GM12873 (cell line): Measurements from ENCODE around the gene MYO7A.
A peak's percentile ranks its signal among the peaks of the same experiment; 100 is the strongest.

ENCODE experiments used
- CTCF ChIP-seq: IDR thresholded peaks from 2 replicates; pipeline ENCODE4 v1.5.1; 2012; ENCODE audit warnings: low read depth, mild to moderate bottlenecking, moderate library complexity, low read length, control low read depth; ENCODE audit not compliant: insufficient read depth; ENCODE audit errors: missing control alignments

The MYO7A gene

GRCh38 chr11:77125695-77126094, 2.4 kb upstream of the MYO7A start:
- TF ChIP-seq CTCF = no peak

GRCh38 chr11:77126156-77126775, 1.8 kb upstream of the MYO7A start:
- TF ChIP-seq CTCF = no peak

- TF ChIP-seq CTCF = no peak
These were observed 1.2 kb upstream of the MYO7A start for GRCh38 chr11:77126861-77127234.

GRCh38 chr11:77127235-77127911, 673 bp upstream of the MYO7A start:
- peak; percentile 99 for TF ChIP-seq CTCF

GRCh38 chr11:77129069-77129841, 1.2 kb downstream of the MYO7A start:
- TF ChIP-seq CTCF = no peak

- TF ChIP-seq CTCF = no peak
These were observed 2.1 kb downstream of the MYO7A start for GRCh38 chr11:77129842-77130756.
